Measurements from ENCODE around the gene FAM53B.

FAM53B gene

DNA sequence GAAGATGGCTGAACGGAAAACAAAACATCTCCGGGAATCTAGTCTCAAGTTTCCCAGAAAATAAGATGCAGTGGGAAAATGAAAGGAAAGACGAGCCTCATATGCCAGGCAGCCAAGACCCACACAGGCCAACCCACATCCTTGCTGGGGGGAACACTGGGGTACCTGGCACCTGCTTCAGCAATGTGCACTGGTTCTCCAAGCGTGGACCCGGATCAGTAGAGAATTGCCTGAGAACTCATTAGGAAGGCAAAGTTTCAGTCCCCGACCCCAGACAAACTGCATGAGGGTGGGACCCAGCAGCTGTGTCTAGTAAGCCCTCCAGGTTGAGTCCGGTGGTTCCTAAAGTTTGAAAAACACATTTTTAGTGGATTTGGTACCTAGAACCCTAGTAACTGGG is 18.4 kb downstream of the FAM53B start:
- FAIRE-seq, result no peak

DNA sequence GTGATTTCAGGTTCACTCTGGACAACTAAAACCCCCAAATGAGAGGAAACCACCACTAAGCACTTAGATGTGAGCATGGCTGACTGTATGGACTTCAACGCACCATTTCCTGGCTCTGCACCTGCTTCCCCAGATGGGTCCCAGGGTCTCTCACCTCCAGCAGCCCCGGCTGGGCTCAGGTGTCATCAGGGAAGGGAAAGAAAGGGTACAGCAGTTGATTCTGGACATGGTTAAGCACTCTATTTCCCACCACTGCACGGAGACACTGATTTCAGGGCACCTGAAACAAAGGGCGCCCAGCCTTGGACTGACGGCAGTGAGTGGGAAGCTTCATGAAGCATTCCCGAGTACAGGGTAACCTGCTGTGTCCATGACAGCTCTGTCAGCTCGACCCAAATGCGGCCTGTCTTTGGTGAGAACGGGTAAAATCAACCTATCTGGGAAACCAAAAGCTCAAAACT is 19.0 kb downstream of the FAM53B start:
- no peak for FAIRE-seq

DNA sequence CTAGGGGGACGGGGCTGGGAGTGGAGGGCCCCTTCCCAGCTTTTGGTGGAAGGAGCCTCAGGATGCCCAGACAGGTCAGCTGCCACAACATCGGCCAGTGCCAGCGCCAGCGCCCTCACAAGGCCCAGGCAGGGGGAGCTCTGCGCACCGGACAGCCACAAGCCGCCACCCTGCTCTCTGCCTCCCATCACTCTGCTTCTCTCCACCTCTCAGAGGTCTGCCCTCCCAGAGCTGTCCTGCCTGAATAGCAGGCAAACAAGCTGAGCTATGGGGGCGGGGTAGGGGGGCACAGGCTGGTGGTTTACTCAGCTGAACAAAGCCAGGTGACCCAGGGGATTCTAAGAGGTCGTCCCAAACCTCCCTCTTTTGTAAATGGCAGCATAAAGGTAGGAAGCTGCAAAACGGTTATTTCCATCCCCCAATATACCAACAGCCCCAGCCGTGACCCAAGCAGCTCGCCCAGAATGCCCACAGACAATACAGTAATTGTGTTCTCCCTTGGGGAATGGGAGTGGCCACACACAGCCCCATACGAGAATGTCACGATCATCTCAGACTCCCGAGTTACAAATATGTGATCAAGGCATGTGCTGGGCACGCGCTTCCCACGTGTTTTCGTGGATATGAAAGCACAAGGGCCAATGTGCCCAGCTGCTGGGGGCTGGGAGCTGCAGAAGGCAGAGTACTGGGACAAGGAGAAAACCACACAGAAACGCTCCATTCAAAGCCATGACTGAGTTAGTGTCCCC is 19.7 kb downstream of the FAM53B start:
- no peak for FAIRE-seq

- no peak for FAIRE-seq
These were observed 20.4 kb downstream of the FAM53B start for GRCh38 chr10:124723826-124724225.

- FAIRE-seq, result no peak
These were observed 21.1 kb downstream of the FAM53B start for GRCh38 chr10:124722798-124723783.

DNA sequence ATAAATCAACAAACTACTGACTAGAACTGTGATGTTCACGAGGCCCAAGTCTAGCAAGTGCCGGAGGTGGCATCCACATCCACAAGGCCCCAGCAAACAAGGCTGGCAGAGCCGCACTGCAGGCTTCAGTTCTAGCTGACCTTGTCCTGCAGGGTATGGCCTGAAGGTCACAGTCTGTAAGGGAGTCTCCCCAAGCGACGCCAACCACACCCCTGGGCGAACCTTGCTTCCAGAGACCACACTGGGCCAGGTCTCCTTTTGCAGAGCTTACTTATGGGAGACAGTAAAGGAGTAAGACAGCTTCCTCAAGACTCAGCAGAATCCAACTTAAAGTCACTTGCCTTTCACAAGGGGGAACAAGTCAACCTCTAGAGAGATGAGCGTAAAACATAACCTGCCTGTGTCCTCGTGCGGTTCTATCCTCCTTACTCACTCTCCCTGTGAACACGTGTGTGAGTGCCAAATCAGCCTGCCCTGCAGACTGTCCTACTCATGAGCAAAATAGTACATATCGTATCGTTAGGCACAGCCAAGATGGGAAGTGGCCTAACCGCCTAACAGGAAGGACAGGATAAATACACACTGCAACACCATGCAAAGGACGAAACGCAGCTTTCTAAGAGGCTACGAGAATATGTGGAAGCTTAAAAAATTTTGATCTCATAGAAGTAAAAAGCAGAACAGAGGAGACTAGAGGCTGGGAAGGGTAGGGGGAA is 22.7 kb downstream of the FAM53B start:
- no peak for FAIRE-seq

GRCh38 chr10:124719213-124719851 is 24.8 kb downstream of the FAM53B start:
- FAIRE-seq, result no peak

DNA sequence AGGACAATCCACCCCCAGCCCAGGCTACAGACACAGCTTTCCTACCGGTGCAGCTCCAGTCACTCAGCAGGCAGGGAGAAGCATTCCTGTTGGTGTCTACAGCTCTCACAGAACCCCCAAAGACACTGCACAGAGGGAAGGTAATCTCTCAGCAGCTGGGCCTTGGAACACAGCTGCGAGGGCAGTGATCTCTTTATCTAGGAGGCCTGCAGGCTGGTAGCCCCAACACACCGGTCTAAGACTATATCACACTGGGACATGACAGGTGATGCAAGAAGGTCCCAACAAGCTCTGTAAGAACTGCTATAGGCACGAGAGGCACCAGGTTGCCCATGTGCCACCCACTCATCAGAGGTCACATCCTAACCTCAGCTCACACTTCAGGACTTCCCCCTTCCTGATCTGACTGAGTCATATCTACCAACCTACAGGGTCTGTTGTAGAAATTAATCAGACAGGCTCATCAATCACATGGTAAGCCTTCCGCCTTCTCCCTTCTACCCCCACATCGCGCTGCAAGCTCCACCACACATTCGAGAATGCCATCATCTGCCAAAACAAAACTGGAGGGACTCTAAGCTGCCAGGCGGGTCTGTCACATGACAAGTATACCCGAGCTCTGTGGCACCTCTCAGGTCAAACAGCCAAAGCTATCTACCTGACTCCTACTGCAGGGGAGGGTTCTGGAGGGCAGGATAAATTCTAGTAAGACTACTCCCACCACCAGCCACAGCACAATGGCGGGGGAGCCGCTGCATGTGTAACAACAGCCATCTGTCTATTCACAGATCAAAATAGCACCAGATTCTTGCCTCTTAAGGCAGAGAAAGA is 26.1 kb downstream of the FAM53B start:
- FAIRE-seq, result no peak

GRCh38 chr10:124717041-124717757 is 27.0 kb downstream of the FAM53B start:
- no peak for FAIRE-seq

- FAIRE-seq, result no peak
These were observed 27.8 kb downstream of the FAM53B start for GRCh38 chr10:124716369-124716768.

DNA sequence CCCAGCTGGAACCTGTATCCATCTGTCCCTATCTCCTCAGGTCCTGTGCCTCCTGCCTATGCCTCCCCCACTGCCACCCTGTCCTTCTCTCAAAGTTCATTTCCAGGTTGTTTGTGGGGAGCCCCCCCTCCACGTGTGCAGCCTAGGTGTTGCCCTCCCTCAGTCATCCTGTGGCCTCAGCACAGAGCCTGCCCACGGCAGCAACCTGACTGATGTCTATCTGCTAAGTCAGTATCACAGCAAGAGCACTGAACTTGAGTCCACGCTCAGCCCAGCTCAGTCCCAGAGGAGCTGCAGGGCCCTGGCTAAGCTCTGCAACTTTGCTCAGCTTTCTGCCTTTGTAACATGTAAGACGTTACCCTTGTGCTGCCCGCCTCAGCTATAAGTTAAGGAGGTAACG is 28.7 kb downstream of the FAM53B start:
- FAIRE-seq, result no peak

GRCh38 chr10:124713679-124714255 is 30.4 kb downstream of the FAM53B start:
- no peak for FAIRE-seq

- FAIRE-seq, result no peak
These were observed 31.3 kb downstream of the FAM53B start for GRCh38 chr10:124712704-124713407.

DNA sequence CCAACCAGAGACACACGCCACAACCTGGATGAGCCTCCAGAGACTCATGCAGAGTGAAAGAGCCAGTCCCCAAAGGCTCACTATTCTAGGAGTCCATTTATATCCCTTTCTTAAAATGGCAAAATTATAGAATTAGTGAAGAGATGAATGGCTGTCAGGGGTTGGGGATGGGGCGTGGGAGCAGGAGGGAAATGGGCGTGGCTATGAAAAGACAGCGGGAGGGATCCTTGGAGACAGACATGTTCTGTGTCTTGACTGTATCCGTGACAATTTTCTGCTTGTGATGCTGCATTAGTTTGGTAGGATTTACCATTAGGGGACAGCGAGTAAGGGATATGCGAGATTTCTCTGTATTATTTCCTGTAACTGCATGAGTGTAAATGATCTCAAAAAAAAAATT is 33.0 kb downstream of the FAM53B start:
- FAIRE-seq, result no peak

DNA sequence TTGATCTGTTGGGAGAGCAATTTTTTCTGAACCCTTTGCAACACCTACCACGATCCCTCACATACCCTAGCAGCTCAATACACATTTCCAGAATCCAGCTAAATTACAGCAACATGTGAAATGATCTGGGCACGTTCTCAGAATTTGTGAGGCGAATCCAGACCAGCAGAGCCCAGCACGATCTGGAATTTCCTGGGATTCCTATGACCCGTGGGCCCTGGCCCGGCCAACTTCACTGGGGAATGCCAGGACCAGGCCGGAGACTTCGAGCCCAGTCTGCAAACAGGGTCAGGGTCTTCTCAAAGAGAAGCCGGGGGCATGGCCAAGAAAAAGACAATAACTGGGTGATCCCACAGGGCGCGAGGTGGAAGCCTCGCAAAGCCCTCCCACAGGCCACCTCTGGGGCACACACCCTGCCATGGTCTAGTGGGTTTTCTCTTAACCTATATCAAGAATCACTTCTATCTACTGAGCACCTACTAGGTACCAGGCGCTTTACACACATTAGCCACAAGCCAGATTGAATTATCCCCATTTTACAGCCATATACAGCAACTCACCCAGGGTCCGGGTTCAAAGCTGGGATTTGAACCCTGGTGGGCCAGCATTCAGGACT is 33.8 kb downstream of the FAM53B start:
- FAIRE-seq, result no peak

DNA sequence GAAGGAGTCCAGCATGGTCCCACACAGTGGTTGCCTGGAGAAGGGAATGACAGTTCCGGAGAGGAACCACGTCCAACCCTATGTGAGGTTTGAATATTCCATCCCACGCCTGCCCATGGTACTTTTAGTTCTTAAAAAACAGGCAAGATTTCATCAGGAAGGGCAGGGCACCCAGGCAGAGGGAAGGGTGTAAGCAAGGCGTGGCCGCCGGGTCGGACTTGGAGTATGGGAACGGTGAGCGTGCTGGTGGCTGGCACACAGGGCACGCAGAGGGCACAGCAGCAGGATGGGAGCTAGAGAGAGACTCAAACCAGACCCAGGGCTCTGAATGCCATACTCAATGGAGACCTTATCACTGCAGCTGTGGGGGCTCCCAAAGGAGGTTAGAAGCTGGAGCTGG is 34.3 kb downstream of the FAM53B start:
- FAIRE-seq, result no peak

DNA sequence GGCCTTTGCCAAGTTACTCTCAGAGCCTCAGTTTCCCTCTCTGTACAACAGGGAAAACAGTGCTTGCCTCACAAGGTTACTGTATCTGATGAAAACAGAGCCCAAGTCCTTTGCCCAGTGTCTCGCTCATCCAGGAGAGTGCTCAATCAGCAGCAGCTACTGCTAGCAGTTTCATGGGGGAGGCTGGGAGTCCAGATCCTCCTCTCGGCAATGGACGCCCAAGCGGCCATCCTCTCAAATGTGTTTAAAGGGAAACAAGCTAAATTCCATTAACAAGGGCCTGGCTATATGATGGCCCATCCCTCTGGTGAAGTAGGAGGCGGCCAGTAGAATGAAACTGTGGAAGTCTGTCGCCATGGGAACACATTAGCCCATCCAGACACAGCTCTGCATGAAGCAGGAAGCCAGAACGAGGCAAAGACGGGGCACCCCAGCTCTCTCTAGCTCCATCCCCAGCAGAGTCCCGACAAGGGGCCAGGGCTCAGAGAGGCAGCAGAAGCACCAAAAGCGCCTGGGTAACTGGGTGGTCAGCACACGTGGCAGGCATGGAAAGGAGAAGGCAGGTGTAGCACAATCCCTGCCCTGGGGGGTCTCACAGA is 35.2 kb downstream of the FAM53B start:
- FAIRE-seq, result no peak

DNA sequence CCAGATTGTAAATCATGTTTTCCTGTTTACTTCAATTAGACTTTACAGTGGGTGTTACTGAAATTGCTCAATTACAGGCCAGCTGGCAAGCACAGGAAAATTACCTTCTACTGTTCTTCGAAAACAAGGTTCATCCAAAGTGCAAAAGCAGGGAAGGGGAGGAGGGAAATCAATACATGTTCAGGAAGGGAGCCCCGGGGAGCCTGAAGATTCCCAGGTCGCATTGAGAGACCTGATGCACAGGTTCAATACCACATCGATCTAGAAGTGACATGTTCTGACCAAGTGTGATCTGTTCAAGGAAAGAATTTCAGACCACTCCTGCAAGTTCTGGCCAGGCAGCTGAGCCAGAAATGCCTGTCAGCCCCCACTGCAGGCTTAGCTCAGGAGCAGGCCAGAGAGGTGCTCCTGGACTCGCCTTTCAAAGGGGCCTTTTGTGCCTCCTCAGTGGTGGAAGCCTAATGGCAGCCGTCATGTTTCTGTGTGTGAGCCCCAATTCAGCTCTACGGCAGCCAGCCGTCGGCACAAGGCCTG is 35.9 kb downstream of the FAM53B start:
- no peak for FAIRE-seq

DNA sequence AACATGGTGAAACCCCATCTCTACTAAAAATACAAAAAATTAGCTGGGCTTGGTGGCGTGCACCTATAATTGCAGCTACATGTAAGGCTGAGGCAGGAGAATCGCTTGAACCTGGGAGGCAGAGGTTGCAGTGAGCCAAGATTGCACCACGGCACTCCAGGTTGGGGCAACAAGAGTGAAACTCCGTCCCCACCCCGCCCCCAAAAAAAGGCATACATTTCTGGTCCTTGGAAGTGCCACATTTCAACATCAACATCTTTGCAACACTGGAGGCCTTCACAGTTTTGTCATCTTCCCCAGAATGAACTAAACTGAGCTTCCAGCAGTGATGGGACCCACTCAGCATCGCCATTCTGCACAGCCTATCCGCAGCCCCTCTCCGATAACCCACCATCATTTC is 36.6 kb downstream of the FAM53B start:
- FAIRE-seq, result no peak

All from G401.6 (cell line).